Effector CD8-positive, alpha-beta T cell (primary cell): ENCODE measurements around the gene DYNLT2B.
"Not testable (repeated sequence)": the region's sequence is repeated elsewhere in the genome, so short reads cannot be mapped to it uniquely, and the experiment has no call there.

Experiments used
- DNase-seq: peaks from one replicate; lab custom pipeline; 2025; lab: John Stamatoyannopoulos, UW

The DYNLT2B gene

GRCh38 chr3:196326936-196327335 lies 8.9 kb upstream of the DYNLT2B start:
- no peak for DNase-seq

DNA sequence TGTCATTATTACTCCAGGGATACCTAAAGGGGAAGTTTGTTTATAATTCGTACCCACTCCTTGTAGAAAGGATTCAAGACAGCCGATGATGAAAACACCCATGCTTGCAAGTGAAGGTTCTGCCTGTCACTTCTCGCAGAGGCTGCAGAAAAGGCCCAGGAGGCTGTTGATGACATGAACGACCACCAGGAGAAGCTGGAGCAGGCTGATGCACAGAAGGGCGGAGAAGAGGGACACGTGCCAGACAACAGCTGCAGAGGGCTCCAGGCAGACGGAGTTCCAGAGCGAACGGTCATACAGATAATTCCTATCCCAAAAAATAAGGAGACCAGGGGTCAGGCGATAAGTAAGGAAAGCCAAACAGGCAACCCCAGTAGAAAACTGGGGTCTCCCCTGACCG lies 5.7 kb upstream of the DYNLT2B start:
- no peak for DNase-seq

- DNase-seq = no peak
Measured at GRCh38 chr3:196323016-196323415, 5.0 kb upstream of the DYNLT2B start.

GRCh38 chr3:196321162-196321561 lies 3.1 kb upstream of the DYNLT2B start:
- DNase-seq = no peak

GRCh38 chr3:196320137-196320536 lies 2.1 kb upstream of the DYNLT2B start:
- no peak for DNase-seq

DNA sequence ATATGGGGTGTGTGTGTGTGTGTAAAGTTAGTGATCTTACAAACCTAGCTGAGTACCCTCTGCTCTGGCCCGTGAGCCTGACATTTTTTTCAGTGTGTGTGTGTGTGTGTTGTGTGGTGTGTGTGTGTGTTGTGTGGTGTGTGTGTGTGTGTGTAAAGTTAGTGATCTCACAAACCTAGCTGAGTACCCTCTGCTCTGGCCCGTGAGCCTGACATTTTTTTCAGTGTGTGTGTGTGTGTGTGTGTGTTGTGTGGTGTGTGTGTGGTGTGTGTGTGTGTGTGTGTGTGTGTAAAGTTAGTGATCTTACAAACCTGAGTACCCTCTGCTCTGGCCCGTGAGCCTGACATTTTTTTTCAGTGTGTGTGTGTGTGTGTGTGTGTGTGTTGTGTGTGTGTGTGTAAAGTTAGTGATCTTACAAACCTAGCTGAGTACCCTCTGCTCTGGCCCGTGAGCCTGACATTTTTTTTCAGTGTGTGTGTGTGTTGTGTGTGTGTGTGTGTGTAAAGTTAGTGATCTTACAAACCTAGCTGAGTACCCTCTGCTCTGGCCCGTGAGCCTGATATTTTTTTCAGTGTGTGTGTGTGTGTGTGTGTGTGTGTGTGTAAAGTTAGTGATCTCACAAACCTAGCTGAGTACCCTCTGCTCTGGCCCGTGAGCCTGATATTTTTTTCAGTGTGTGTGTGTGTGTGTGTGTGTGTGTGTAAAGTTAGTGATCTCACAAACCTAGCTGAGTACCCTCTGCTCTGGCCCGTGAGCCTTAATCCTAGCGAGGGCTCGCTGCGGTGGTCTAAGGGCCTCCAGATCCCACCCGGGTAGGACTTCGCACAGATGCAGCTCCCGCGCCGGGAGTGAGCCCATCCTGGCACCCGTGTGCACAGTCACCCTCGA lies 997 bp downstream of the DYNLT2B start:
- not testable (repeated sequence) for DNase-seq

- DNase-seq = no peak
Measured at GRCh38 chr3:196315821-196316220, 2.2 kb downstream of the DYNLT2B start.

DNA sequence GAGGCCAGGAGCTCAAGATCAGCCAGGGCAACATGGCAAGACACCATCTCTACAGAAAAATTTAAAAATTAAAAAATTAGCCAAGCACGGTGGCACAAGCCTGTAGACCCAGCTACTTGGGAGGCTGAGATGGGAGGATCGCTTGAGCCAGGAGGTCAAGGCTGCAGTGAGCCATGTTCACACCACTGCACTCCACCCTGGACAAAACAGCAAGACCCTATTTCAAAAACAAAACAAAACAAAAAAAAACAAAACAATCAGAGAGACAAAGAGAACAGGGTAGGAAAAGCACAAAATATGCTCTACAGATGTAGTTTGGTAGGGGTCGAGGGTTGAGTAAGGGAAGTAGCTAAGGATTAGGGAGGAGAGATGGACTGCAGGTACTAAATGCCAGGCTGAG lies 3.4 kb downstream of the DYNLT2B start:
- DNase-seq = no peak

GRCh38 chr3:196314086-196314485 lies 4.0 kb downstream of the DYNLT2B start:
- not testable (repeated sequence) for DNase-seq

DNA sequence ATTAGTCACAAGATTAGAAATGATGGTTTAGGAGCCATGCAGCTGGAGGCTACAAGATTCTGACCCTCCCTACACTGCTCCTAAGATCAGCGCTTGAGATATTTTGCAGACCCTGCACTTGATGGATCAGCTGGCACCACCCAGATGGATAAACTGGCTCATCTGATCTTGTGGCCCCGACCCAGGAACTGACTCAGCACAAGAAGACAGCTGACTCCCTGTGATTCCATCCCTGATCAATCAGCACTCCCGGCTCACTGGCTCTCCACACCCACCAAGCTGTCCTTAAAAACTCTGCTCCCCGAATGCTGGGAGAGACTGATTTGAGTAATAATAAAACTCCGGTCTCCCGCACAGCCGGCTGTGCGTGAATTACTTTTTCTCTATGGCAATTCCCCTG lies 15.1 kb downstream of the DYNLT2B start:
- not testable (repeated sequence) for DNase-seq

DNA sequence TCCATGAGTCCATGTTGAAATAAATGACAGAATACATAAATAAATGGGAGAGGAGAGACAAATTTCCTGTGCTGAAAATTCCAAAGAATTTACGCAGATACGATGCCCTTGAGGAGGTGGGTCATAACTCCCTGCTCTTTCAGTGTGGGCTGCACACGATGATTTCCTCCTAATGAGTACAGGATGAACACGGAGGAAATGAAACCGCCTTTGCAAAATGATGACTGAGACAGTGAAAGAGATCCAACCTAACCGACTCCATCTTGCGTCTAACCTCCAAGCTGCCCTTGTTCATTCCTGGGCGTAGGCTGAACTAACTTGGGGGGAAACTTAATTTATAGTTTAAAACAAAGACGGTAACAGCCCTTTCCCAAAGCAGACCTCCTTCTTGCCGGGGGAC lies 15.5 kb downstream of the DYNLT2B start:
- DNase-seq = not testable (repeated sequence)

- no peak for DNase-seq
Measured at GRCh38 chr3:196298521-196298920, 19.5 kb downstream of the DYNLT2B start.

DNA sequence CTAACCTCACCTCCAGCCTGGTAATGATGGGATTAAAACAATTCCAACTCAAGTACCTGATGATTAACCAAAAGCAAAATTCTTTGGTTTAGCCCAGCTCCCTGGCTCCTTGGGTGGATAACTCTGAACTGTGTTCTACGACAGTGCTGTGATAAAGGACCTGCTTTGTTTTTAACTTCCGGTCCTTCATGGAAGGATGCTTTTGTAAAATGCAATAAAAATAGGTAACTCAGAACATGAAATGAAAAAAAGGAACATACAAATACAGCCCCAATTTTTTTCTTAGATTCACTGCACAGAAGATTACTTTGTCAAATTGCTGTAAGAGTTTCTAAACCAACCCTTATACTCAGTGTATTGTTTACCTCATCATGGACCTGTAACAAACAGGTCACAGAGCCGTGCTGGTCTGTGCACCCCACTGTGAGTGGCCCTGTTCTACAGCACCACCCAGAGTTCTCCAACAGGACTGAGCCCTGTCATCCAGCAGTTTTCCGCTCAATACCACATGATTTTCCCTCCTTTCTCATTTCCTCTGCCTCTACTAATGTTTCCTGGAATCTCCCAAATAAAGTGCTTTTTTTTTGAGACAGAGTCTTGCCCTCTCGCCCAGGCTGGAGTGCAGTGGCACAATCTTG lies 25.6 kb downstream of the DYNLT2B start:
- no peak for DNase-seq

DNA sequence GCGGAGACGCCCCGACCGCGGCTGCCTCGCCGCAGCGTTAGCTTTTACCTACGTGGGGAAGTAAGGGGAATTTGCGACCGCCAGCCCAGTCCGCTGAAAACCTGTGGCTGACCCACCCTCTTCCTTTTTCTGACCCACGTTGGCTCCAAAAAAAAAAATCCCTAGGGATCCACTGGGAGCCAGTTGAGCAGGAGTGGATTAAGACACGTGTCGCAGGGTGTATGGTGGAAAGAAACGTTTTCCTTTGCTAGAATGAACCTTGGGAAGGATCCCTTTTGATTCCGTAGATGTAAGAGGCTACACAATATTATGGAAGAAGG lies 29.9 kb downstream of the DYNLT2B start:
- DNase-seq = no peak

GRCh38 chr3:196287440-196288140 lies 30.4 kb downstream of the DYNLT2B start, which contains the start of gene PCYT1A:
TSS of gene PCYT1A (minus strand) at chr3:196287726. CDS start at chr3:196270531, 17,195 bp downstream.
- peak; percentile 43 for DNase-seq

DNA sequence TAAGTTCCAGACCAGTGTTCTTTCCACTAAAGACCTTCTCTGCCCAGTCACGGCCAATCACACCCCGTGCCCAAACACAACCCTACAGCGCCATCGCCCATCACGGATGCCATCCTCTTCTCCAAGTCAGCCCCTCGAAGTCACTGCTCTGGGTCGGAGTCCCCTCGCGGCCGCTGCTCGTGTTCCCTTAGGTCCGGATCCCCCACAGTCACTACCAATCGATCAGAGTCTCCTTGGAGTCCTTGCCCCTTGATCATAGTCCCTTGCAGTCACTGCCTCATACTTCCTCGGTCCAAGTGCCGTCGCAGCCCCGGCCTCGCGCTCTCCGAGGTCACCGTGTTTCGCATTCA lies 31.0 kb downstream of the DYNLT2B start:
- DNase-seq = no peak

DNA sequence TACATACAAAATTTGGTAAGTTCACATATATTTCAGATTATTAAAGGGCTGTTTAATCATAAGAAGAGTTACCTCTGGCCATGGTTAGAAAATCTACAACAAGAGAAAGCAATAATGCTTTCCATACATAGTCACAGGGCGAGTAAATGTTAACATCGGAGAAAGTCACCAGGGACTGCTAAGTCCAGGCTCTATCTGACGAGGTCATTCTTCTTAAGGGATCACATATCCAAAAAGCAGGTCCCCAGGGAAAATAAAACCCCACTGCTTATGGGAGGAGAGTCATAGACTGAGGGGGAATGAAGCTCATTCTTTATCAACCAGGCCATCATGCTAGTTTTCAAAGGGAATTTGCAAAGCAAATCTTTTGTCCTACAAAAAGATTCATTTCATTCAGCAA lies 33.6 kb downstream of the DYNLT2B start:
- no peak for DNase-seq

- no peak for DNase-seq
Measured at GRCh38 chr3:196281962-196282361, 36.1 kb downstream of the DYNLT2B start.

- DNase-seq = no peak
Measured at GRCh38 chr3:196280689-196281440, 37.2 kb downstream of the DYNLT2B start.

- DNase-seq = no peak
Measured at GRCh38 chr3:196275126-196275525, 42.9 kb downstream of the DYNLT2B start.

GRCh38 chr3:196274585-196274984 lies 43.5 kb downstream of the DYNLT2B start:
- no peak for DNase-seq

DNA sequence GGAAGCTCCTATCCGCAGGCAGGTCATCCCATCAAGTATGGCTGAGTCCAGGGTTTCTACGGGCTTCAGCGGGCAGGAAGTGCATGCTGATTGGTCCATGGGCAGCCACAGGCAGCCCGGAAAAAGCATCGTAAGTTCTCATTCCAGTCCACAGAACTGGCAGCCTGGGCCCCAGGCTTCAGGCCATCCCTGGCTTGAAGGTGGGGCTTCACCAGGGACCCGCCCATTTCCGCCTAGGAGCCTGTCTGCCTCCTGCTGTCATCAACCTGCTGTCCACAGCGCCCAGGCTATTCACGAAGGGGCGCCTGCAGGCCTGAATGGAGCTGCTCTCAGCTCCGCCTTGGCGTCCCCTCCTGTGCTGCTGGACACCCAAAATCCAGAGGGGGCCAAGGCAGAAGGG lies 44.4 kb downstream of the DYNLT2B start:
- DNase-seq = no peak
